ENCODE data around the gene VDAC2.
A peak's percentile ranks its signal among the peaks of the same experiment; 100 is the strongest.
"Not testable (repeated sequence)": the region's sequence is repeated elsewhere in the genome, so short reads cannot be mapped to it uniquely, and the experiment has no call there.

VDAC2 gene

DNA sequence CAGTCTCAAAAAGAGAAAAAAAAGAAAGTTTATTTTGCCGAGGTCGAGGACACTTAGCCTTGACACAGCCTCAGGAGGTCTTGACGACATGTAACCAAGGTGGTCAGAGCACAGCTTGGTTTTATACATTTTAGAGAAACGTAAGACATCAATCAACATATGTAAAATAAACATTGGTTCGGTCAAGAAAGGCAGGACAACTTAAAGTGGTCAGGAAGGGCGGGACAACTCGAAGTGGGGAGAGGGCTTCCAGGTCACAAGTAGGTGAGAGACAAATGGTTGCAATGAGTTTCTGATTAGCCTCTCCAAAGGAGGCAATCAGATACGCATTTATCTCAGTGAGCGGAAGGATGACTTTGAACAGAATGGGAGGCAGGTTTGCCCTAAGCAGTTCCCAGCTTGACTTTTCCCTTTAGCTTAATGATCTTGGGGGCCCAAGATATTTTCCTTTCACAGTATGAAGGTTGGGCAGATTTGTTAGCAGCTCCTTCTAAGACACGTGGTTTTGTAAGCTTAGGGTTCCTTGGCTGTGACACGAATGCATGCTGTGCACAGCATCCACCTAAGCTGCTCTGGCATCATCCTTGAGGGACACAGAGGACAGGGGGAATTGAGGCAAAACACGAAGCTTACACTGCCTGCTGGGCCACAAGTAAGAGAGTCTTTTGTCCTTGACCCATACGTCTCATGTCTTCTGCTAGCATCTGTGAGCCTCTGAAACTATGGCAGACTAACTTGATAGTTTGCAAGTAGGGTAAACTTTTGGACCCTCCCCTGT, 3.3 kb upstream of the VDAC2 start:
- no peak for DNase-seq
- Mint-ChIP-seq H3K4me1 (ENCODE audit: low read depth) (peaks cover 28% of the 10 kb centered on the region), H3K36me3 (ENCODE audit: low read depth) (peaks cover 17% of the 10 kb centered on the region), H3K27me3 (no peaks in the 10 kb centered on the region), H3K4me3 (no peak overlapping the region), H3K9me3 (no peaks in the 10 kb centered on the region), H3K27ac (no peak overlapping the region)

DNA sequence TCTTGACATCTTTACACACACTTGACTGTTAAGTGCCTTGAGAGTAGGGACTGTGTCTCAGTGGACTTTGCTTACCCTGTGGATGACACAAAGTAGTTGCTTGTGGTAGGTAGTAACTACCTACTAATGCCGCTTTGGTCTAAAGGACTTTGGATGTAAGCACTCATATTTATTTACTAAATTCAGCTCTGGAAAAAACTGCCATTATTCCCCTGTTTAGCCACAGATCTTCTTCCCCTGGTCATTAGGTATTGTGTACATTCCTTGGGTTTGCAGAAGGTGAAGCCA, 2.8 kb upstream of the VDAC2 start:
- Mint-ChIP-seq H3K4me1 (ENCODE audit: low read depth) (peaks cover 33% of the 10 kb centered on the region), H3K27me3 (no peaks in the 10 kb centered on the region), H3K4me3 (no peak overlapping the region), H3K9me3 (no peaks in the 10 kb centered on the region), H3K27ac (peak overlapping the region; percentile 84), H3K36me3 (ENCODE audit: low read depth) (peaks cover 23% of the 10 kb centered on the region)
- no peak for DNase-seq

- H3K4me1 Mint-ChIP-seq (ENCODE audit: low read depth): peaks cover 35% of the 10 kb centered on the region
- H3K9me3 Mint-ChIP-seq: no peaks in the 10 kb centered on the region
- peak overlapping the region; percentile 84 for H3K27ac Mint-ChIP-seq
- H3K36me3 Mint-ChIP-seq (ENCODE audit: low read depth): peaks cover 27% of the 10 kb centered on the region
- no peaks in the 10 kb centered on the region for H3K27me3 Mint-ChIP-seq
- no peak for DNase-seq
- peak overlapping the region; percentile 42 for H3K4me3 Mint-ChIP-seq
Observed at GRCh38 chr10:75208181-75208580, 2.4 kb upstream of the VDAC2 start.

DNA sequence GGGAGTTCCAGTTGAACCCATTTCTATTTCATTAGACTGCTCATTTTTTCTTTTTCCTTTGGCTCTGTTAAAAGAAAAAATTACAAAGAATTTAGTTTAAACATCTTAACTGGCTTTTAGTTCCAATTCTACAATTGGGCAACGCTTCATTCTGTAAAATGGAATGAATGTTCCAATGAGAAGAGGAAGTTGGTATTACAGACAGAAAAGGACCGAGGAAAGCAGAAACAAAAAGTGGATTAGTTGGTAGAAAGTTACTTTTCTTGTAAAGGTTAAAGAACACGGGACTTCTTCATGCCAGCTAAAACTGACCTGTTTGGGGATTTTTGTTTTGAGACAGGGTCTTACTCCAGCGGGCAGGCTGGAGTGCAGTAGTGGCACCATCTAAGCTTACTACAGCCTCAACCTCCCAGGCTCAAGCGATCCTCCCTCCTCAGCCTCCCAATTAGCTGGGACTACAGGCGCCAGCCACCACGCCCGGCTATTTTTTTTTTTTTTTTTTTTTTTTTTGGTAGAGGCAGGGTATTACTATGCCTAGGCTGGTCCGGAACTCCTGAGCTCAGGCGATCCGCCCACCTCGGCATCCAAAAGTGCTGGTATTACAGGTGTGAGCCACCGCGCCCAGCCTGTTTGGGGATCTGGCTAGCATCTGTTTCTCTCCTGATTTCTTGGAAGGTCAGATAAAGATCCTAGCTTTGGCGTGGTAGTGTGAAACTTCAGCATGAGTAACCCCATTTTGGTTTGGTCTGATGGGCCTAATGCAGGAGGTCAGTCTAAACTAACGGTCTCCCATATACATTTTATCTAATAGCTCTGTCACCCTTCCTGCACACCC, 1.3 kb upstream of the VDAC2 start:
- Mint-ChIP-seq H3K4me3 (peak overlapping the region; percentile 91), H3K27me3 (no peaks in the 10 kb centered on the region), H3K9me3 (no peaks in the 10 kb centered on the region), H3K36me3 (ENCODE audit: low read depth) (peaks cover 35% of the 10 kb centered on the region), H3K4me1 (ENCODE audit: low read depth) (peaks cover 41% of the 10 kb centered on the region), H3K27ac (peak overlapping the region; percentile 100)
- no peak for DNase-seq

GRCh38 chr10:75209921-75210281, 695 bp upstream of the VDAC2 start:
- Mint-ChIP-seq H3K4me3 (peak overlapping the region; percentile 91), H3K27me3 (no peaks in the 10 kb centered on the region), H3K27ac (peak overlapping the region; percentile 100), H3K4me1 (ENCODE audit: low read depth) (peaks cover 43% of the 10 kb centered on the region), H3K9me3 (no peaks in the 10 kb centered on the region), H3K36me3 (ENCODE audit: low read depth) (peaks cover 41% of the 10 kb centered on the region)
- no peak for DNase-seq

GRCh38 chr10:75211007-75211691, 553 bp downstream of the VDAC2 start:
- H3K27ac Mint-ChIP-seq: peak overlapping the region; percentile 100
- peaks cover 54% of the 10 kb centered on the region for H3K36me3 Mint-ChIP-seq (ENCODE audit: low read depth)
- peak; percentile 44 for DNase-seq
- peak overlapping the region; percentile 91 for H3K4me3 Mint-ChIP-seq
- H3K4me1 Mint-ChIP-seq (ENCODE audit: low read depth): peaks cover 48% of the 10 kb centered on the region
- no peaks in the 10 kb centered on the region for H3K9me3 Mint-ChIP-seq
- no peaks in the 10 kb centered on the region for H3K27me3 Mint-ChIP-seq

GRCh38 chr10:75212343-75212742, 1.7 kb downstream of the VDAC2 start:
- Mint-ChIP-seq H3K27me3 (no peaks in the 10 kb centered on the region), H3K27ac (peak overlapping the region; percentile 100), H3K36me3 (ENCODE audit: low read depth) (peaks cover 66% of the 10 kb centered on the region), H3K4me1 (ENCODE audit: low read depth) (peaks cover 55% of the 10 kb centered on the region), H3K4me3 (peak overlapping the region; percentile 91), H3K9me3 (no peaks in the 10 kb centered on the region)
- DNase-seq: no peak

GRCh38 chr10:75220274-75220673, 9.7 kb downstream of the VDAC2 start:
- H3K27me3 Mint-ChIP-seq: no peaks in the 10 kb centered on the region
- no peak for DNase-seq
- no peak overlapping the region for H3K4me3 Mint-ChIP-seq
- H3K36me3 Mint-ChIP-seq (ENCODE audit: low read depth): peaks cover 95% of the 10 kb centered on the region
- H3K9me3 Mint-ChIP-seq: no peaks in the 10 kb centered on the region
- peaks cover 57% of the 10 kb centered on the region for H3K4me1 Mint-ChIP-seq (ENCODE audit: low read depth)
- peak overlapping the region; percentile 44 for H3K27ac Mint-ChIP-seq

- H3K27me3 Mint-ChIP-seq, H3K4me3 Mint-ChIP-seq, H3K9me3 Mint-ChIP-seq, DNase-seq, H3K27ac Mint-ChIP-seq: not testable (repeated sequence)
- Mint-ChIP-seq H3K36me3 (ENCODE audit: low read depth) (peaks cover 95% of the 10 kb centered on the region), H3K4me1 (ENCODE audit: low read depth) (peaks cover 58% of the 10 kb centered on the region)
Observed at GRCh38 chr10:75221492-75221891, 10.9 kb downstream of the VDAC2 start.

- Mint-ChIP-seq H3K27me3 (no peaks in the 10 kb centered on the region), H3K9me3 (no peaks in the 10 kb centered on the region), H3K4me3 (no peak overlapping the region), H3K36me3 (ENCODE audit: low read depth) (peaks cover 93% of the 10 kb centered on the region), H3K4me1 (ENCODE audit: low read depth) (peaks cover 58% of the 10 kb centered on the region), H3K27ac (peak overlapping the region; percentile 78)
- no peak for DNase-seq
Observed at GRCh38 chr10:75223507-75223906, 12.9 kb downstream of the VDAC2 start.

DNA sequence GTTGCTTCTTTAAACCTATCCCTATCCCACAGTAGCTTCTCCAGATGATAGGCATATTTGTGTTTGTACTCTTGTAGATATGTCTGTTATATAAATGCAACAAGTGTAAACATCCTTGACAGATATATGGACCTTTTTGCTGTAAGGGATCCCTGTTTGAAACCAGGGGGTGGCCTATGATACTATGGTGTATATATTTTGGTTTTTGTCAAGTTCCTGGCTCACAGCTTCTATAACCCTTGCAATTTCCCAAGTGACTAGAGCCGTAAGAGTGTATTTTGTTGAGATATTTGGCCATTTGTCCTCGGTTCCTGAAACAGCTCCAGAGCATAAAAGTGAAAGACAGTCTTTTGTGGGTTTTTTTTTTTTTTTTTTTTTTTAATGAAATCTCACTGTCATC, 15.5 kb downstream of the VDAC2 start:
- Mint-ChIP-seq H3K4me1 (ENCODE audit: low read depth) (peaks cover 65% of the 10 kb centered on the region), H3K27ac (peak overlapping the region; percentile 77), H3K9me3 (no peaks in the 10 kb centered on the region), H3K27me3 (no peaks in the 10 kb centered on the region), H3K36me3 (ENCODE audit: low read depth) (peaks cover 94% of the 10 kb centered on the region), H3K4me3 (no peak overlapping the region)
- no peak for DNase-seq

DNA sequence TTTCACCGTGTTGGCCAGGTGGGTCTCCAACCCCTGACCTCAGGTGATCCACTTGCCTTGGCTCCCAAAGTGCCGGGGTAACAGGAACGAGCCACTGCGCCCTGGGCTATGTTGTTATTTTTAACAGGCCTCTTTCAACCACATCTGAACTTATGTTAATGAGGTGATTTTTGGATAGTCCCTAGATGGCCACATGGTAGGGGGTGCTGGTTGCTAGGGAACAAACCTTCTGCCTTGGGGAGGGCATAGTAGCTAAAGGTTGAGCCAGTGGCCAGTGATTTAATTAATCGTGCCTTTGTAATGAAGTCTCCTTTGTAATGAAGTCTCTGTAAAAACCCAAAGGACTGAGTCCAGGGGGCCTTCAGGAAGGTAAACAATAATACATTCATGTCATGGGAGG, 16.1 kb downstream of the VDAC2 start:
- DNase-seq: no peak
- Mint-ChIP-seq H3K36me3 (ENCODE audit: low read depth) (peaks cover 94% of the 10 kb centered on the region), H3K9me3 (no peaks in the 10 kb centered on the region), H3K4me1 (ENCODE audit: low read depth) (peaks cover 67% of the 10 kb centered on the region), H3K27me3 (no peaks in the 10 kb centered on the region), H3K27ac (peak overlapping the region; percentile 67), H3K4me3 (no peak overlapping the region)

GRCh38 chr10:75228278-75228677, 17.7 kb downstream of the VDAC2 start:
- no peaks in the 10 kb centered on the region for H3K9me3 Mint-ChIP-seq
- H3K36me3 Mint-ChIP-seq (ENCODE audit: low read depth): peaks cover 95% of the 10 kb centered on the region
- H3K27me3 Mint-ChIP-seq: no peaks in the 10 kb centered on the region
- H3K4me1 Mint-ChIP-seq (ENCODE audit: low read depth): peaks cover 64% of the 10 kb centered on the region
- DNase-seq: no peak
- peak overlapping the region; percentile 87 for H3K27ac Mint-ChIP-seq
- no peak overlapping the region for H3K4me3 Mint-ChIP-seq

DNA sequence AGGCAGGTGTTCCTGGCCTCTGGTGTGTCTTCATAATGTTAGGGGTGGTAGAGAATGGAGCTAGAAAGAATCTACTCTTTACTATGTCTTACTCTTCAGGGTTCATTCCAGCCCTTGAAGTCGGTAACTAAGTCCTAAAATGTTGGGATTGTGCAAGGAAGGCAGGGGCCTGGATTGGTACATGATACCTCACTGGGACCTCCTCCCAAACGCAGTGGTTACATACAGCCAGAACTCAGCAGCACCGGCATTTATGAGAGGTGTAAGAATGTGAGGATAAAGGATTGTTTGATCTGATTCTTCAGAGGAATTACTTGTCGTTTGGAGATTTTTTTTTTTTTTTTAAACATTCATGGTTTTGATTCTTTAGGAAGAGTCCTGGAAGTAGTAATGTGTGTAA, 18.2 kb downstream of the VDAC2 start:
- Mint-ChIP-seq H3K4me1 (ENCODE audit: low read depth) (peaks cover 64% of the 10 kb centered on the region), H3K9me3 (no peaks in the 10 kb centered on the region), H3K27me3 (no peaks in the 10 kb centered on the region), H3K4me3 (no peak overlapping the region), H3K36me3 (ENCODE audit: low read depth) (peaks cover 95% of the 10 kb centered on the region), H3K27ac (peak overlapping the region; percentile 87)
- peak; percentile 2 for DNase-seq

DNA sequence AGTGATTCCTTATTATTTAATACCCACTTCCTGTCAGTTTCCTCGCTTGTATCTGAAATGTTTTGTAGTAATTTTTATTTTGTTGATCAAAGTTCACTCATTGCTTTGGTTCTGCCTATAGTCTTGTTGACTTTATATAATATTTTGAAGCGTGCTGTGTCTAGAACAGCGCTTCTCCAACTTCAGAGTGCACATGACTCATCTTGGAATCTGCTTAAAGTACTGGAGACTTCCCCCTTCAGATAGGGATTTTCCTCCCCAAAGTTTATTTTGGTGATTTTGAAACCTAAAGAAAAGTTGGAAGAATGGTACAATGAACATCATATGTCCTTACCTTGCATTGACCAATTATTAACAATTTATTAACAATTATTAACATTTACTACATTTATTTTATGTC, 19.4 kb downstream of the VDAC2 start:
- Mint-ChIP-seq H3K4me3 (no peak overlapping the region), H3K9me3 (no peaks in the 10 kb centered on the region), H3K36me3 (ENCODE audit: low read depth) (peaks cover 85% of the 10 kb centered on the region), H3K27ac (peak overlapping the region; percentile 50), H3K4me1 (ENCODE audit: low read depth) (peaks cover 55% of the 10 kb centered on the region), H3K27me3 (no peaks in the 10 kb centered on the region)
- no peak for DNase-seq
